ENCODE results near the gene ERCC6. TPM values are rescaled to one million over a fixed set of nuclear protein-coding genes. Genes with fewer than 3 reads are reported as not detected.

ERCC6 gene
- total RNA-seq, 3 donors from 2014 or later (not counting 1 experiment from before 2014, with no cell fraction given) = 36.4 to 54.6 (median 52.6) TPM

DNA sequence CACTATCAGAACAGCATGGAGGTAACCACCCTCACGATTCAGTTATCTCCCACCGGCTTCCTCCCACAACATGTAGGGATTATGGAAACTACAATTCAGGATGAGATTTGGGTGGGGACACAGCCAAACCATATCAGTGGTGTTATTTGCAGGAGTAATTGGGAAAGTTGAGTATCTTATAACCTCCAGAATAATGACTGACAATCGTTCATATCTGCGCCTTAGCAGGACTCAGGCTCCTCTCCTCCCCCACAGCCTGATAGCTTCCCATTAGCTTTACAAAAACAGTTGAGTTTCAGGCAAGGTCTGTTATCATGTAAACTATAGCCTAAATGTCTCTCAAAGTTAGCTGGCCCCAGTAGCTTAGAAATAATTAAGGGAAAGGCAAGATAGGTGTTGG lies 3.4 kb upstream of the ERCC6 start:
- H3K36me3 ChIP-seq (ENCODE audit: control insufficient read depth, insufficient read depth, low read length) = no peaks in the 10 kb centered on the region
- Mint-ChIP-seq H3K4me3 (no peak overlapping the region), H3K27ac (no peak overlapping the region), H3K9me3 (no peaks in the 10 kb centered on the region), H3K36me3 (no peaks in the 10 kb centered on the region), H3K4me1 (peaks cover 22 to 23% of the 10 kb centered on the region in 2 donors), H3K27me3 (ENCODE audit: low read depth in 2 of 2) (peaks cover 16 to 24% of the 10 kb centered on the region in 2 donors)
- intact Hi-C loops (cut with micrococcal nuclease) = no loop called here
- TF ChIP-seq, protein P1, sequence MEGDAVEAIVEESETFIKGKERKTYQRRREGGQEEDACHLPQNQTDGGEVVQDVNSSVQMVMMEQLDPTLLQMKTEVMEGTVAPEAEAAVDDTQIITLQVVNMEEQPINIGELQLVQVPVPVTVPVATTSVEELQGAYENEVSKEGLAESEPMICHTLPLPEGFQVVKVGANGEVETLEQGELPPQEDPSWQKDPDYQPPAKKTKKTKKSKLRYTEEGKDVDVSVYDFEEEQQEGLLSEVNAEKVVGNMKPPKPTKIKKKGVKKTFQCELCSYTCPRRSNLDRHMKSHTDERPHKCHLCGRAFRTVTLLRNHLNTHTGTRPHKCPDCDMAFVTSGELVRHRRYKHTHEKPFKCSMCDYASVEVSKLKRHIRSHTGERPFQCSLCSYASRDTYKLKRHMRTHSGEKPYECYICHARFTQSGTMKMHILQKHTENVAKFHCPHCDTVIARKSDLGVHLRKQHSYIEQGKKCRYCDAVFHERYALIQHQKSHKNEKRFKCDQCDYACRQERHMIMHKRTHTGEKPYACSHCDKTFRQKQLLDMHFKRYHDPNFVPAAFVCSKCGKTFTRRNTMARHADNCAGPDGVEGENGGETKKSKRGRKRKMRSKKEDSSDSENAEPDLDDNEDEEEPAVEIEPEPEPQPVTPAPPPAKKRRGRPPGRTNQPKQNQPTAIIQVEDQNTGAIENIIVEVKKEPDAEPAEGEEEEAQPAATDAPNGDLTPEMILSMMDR (IDR thresholded peaks at IDR 0.05) = no peak
- H3K4me1 ChIP-seq (ENCODE audit: control insufficient read depth, insufficient read depth, low read length) = peaks cover 22% of the 10 kb centered on the region
- no peak for ATAC-seq
- WGBS (ENCODE audit: insufficient coverage) = 100% methylated on average over 2 of the region's 4 CpGs
- H3K4me3 ChIP-seq (ENCODE audit: low read length) = no peak overlapping the region
- peaks cover 3% of the 10 kb centered on the region for H3K27me3 ChIP-seq (ENCODE audit: control insufficient read depth, insufficient read depth, low read length)
- H3K9me3 ChIP-seq (ENCODE audit: control insufficient read depth, insufficient read depth, low read length) = no peaks in the 10 kb centered on the region
- DNase-seq = no peak
- no peak overlapping the region for H3K27ac ChIP-seq (ENCODE audit: low read length)

DNA sequence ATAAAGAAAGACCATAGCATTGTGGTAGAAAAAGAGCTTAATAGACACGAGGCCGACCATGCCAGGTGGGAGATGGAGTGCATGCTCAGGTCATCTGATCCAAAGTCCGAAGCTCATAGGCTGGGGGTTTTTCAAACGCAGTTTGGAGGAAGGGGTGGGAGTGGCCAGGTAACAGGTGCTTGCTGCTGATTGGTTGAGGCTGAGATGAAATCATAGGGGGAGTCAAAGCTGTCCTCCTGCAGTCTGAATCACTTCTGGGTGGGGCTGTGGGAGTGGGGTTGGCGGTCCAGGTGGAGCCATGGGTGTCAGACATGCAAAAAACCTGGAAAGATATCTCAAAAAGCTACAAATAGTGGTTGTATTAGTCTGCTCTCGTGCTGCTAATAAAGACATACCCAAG lies 2.8 kb upstream of the ERCC6 start:
- Histone ChIP-seq H3K4me1 (ENCODE audit: control insufficient read depth, insufficient read depth, low read length) (peaks cover 22% of the 10 kb centered on the region), H3K36me3 (ENCODE audit: control insufficient read depth, insufficient read depth, low read length) (no peaks in the 10 kb centered on the region), H3K27me3 (ENCODE audit: control insufficient read depth, insufficient read depth, low read length) (peaks cover 3% of the 10 kb centered on the region), H3K9me3 (ENCODE audit: control insufficient read depth, insufficient read depth, low read length) (no peaks in the 10 kb centered on the region), H3K27ac (ENCODE audit: low read length) (no peak overlapping the region), H3K4me3 (ENCODE audit: low read length) (no peak overlapping the region)
- no peak for ATAC-seq
- Mint-ChIP-seq H3K27ac (no peak overlapping the region), H3K27me3 (ENCODE audit: low read depth in 2 of 2) (peaks cover 16 to 24% of the 10 kb centered on the region in 2 donors), H3K9me3 (no peaks in the 10 kb centered on the region), H3K4me1 (peaks cover 24 to 25% of the 10 kb centered on the region in 2 donors), H3K4me3 (no peak overlapping the region), H3K36me3 (no peaks in the 10 kb centered on the region)
- intact Hi-C loops (cut with micrococcal nuclease) = no loop called here
- no peak for DNase-seq
- TF ChIP-seq, protein P1 (IDR thresholded peaks at IDR 0.05) = no peak
- WGBS (ENCODE audit: insufficient coverage) = 91% methylated on average over 6 of the region's 6 CpGs

DNA sequence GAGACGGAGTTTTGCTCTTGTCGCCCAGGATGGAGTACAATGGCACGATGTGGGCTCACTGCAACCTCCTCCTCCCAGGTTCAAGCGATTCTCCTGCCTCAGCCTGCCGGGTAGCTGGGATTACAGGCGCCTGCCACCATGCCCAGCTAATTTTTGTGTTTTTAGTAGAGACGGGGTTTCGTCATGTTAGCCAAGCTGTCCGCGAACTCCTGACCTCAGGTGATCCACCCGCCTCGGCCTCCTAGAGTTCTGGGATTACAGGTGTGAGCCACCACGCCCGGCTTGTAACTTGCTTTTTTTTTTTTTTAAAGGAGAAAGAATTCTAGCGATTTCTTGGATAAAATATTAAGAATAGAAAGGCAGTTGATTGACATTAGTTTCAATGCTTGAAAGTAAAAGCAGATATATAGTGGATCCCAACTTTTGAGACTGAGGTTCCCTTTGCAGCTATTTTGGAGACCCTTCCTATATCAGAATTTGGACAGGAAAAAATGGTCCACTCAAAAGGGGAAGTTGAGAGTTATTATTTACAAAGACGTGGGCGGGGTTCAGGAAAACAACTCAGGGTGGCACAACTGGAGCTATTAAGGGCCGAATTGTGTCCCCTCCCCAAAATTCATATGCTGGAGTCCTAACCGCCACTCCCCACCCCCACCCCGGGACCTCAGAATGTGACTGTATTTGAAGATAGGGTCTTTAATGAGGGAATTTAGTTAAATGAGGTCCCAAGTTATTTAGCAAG lies 1.3 kb upstream of the ERCC6 start:
- DNase-seq (no peak), ATAC-seq (no peak)
- Mint-ChIP-seq H3K27ac (peak overlapping the region in 1 of 2 donors; percentile 93), H3K9me3 (no peaks in the 10 kb centered on the region), H3K4me3 (peak overlapping the region; percentile 99), H3K36me3 (no peaks in the 10 kb centered on the region), H3K27me3 (ENCODE audit: low read depth in 2 of 2) (peaks cover 13 to 24% of the 10 kb centered on the region in 2 donors), H3K4me1 (peaks cover 34 to 35% of the 10 kb centered on the region in 2 donors)
- Histone ChIP-seq H3K9me3 (ENCODE audit: control insufficient read depth, insufficient read depth, low read length) (no peaks in the 10 kb centered on the region), H3K4me1 (ENCODE audit: control insufficient read depth, insufficient read depth, low read length) (peaks cover 22% of the 10 kb centered on the region), H3K27ac (ENCODE audit: low read length) (no peak overlapping the region), H3K4me3 (ENCODE audit: low read length) (no peak overlapping the region), H3K36me3 (ENCODE audit: control insufficient read depth, insufficient read depth, low read length) (no peaks in the 10 kb centered on the region), H3K27me3 (ENCODE audit: control insufficient read depth, insufficient read depth, low read length) (peaks cover 3% of the 10 kb centered on the region)
- intact Hi-C loops (cut with micrococcal nuclease) = no loop called here
- TF ChIP-seq, protein P1 (IDR thresholded peaks at IDR 0.05) = no peak
- WGBS (ENCODE audit: insufficient coverage) = 91% methylated on average over 17 of the region's 20 CpGs

Measured in natural killer cell (primary cell).